ENCODE data around the gene TMEM18. TPM values are rescaled to one million over a fixed set of nuclear protein-coding genes. Genes with fewer than 3 reads are reported as not detected.

TMEM18 gene
- total and polyA plus RNA-seq, 2 experiments from 2014 or later: 15.0 to 41.9 TPM

DNA sequence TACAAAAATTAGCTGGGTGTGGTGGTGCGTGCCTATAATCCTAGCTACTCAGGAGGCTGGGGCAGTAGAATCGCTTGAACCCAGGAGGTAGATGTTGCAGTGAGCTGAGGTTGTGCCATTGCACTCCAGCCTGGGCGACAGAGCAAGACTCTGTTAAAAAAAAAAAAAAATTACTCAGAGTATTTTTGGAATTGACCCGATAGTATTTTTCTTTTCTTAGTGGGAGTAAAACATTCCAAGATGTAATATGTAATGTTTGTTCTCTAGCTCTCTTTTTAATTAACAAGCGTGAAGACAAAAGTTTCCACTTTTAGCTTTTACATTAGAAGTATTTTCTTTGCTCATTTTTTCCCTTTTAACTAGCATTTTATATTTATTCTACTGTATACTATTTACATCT is 12.0 kb upstream of the TMEM18 start:
- H3K27ac Mint-ChIP-seq: no peak overlapping the region

More for the DNA sequence above, 12.0 kb upstream of the TMEM18 start:
- Histone ChIP-seq H4K20me1 (replicated peaks; ENCODE audit: insufficient read depth) (no peaks in the 10 kb centered on the region), H2AFZ (no peak overlapping the region), H3K36me3 (ENCODE audit: insufficient read depth) (no peaks in the 10 kb centered on the region), H3K27me3 (ENCODE audit: insufficient read depth) (no peaks in the 10 kb centered on the region), H3K79me2 (replicated peaks; ENCODE audit: insufficient read depth) (no peaks in the 10 kb centered on the region), H3K4me2 (no peak overlapping the region), H3K9me2 (ENCODE audit: insufficient read depth) (no peaks in the 10 kb centered on the region), H3K27ac (ENCODE audit: low read depth) (no peak overlapping the region), H3K4me3 (no peak overlapping the region), H3F3A (replicated peaks; ENCODE audit: low read depth) (no peaks in the 10 kb centered on the region), H3K4me1 (ENCODE audit: insufficient read depth) (no peaks in the 10 kb centered on the region)
- H3K36me3 Mint-ChIP-seq (ENCODE audit: low read depth): peaks cover 21% of the 10 kb centered on the region
- no peaks in the 10 kb centered on the region for H3K27me3 Mint-ChIP-seq (ENCODE audit: insufficient read depth, low read depth, poor library complexity)
- DNase-seq (ENCODE audit: low spot score) (no peak), ATAC-seq (no peak)
- peaks cover 30% of the 10 kb centered on the region for H3K9me3 Mint-ChIP-seq
- TF ChIP-seq, protein P1, sequence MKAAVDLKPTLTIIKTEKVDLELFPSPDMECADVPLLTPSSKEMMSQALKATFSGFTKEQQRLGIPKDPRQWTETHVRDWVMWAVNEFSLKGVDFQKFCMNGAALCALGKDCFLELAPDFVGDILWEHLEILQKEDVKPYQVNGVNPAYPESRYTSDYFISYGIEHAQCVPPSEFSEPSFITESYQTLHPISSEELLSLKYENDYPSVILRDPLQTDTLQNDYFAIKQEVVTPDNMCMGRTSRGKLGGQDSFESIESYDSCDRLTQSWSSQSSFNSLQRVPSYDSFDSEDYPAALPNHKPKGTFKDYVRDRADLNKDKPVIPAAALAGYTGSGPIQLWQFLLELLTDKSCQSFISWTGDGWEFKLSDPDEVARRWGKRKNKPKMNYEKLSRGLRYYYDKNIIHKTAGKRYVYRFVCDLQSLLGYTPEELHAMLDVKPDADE (IDR thresholded peaks at IDR 0.05): no peak
- TF ChIP-seq, protein P2, sequence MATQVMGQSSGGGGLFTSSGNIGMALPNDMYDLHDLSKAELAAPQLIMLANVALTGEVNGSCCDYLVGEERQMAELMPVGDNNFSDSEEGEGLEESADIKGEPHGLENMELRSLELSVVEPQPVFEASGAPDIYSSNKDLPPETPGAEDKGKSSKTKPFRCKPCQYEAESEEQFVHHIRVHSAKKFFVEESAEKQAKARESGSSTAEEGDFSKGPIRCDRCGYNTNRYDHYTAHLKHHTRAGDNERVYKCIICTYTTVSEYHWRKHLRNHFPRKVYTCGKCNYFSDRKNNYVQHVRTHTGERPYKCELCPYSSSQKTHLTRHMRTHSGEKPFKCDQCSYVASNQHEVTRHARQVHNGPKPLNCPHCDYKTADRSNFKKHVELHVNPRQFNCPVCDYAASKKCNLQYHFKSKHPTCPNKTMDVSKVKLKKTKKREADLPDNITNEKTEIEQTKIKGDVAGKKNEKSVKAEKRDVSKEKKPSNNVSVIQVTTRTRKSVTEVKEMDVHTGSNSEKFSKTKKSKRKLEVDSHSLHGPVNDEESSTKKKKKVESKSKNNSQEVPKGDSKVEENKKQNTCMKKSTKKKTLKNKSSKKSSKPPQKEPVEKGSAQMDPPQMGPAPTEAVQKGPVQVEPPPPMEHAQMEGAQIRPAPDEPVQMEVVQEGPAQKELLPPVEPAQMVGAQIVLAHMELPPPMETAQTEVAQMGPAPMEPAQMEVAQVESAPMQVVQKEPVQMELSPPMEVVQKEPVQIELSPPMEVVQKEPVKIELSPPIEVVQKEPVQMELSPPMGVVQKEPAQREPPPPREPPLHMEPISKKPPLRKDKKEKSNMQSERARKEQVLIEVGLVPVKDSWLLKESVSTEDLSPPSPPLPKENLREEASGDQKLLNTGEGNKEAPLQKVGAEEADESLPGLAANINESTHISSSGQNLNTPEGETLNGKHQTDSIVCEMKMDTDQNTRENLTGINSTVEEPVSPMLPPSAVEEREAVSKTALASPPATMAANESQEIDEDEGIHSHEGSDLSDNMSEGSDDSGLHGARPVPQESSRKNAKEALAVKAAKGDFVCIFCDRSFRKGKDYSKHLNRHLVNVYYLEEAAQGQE (IDR thresholded peaks at IDR 0.05; ENCODE audit: unreplicated experiment): no peak
- TF ChIP-seq NANOG (IDR thresholded peaks at IDR 0.05; ENCODE audit: borderline replicate concordance) (no peak), EZH2phosphoT487 (IDR thresholded peaks at IDR 0.05; ENCODE audit: unreplicated experiment) (no peak), CREB1 (CRISPR knock-in tag; IDR thresholded peaks at IDR 0.05; ENCODE audit: low read depth) (no peak), EZH2 (IDR thresholded peaks at IDR 0.05; ENCODE audit: low read depth, unreplicated experiment) (no peak), ZNF114 (CRISPR knock-in tag; IDR thresholded peaks at IDR 0.05) (no peak), ZNF331 (CRISPR knock-in tag; IDR thresholded peaks at IDR 0.05; ENCODE audit: low read depth) (no peak), STAT1 (IDR thresholded peaks at IDR 0.05; ENCODE audit: unreplicated experiment) (no peak), POLR2AphosphoS5 (IDR thresholded peaks at IDR 0.05; ENCODE audit: low read depth) (no peak), JUNB (IDR thresholded peaks at IDR 0.05; ENCODE audit: unreplicated experiment) (no peak)
- TF ChIP-seq, protein P3, sequence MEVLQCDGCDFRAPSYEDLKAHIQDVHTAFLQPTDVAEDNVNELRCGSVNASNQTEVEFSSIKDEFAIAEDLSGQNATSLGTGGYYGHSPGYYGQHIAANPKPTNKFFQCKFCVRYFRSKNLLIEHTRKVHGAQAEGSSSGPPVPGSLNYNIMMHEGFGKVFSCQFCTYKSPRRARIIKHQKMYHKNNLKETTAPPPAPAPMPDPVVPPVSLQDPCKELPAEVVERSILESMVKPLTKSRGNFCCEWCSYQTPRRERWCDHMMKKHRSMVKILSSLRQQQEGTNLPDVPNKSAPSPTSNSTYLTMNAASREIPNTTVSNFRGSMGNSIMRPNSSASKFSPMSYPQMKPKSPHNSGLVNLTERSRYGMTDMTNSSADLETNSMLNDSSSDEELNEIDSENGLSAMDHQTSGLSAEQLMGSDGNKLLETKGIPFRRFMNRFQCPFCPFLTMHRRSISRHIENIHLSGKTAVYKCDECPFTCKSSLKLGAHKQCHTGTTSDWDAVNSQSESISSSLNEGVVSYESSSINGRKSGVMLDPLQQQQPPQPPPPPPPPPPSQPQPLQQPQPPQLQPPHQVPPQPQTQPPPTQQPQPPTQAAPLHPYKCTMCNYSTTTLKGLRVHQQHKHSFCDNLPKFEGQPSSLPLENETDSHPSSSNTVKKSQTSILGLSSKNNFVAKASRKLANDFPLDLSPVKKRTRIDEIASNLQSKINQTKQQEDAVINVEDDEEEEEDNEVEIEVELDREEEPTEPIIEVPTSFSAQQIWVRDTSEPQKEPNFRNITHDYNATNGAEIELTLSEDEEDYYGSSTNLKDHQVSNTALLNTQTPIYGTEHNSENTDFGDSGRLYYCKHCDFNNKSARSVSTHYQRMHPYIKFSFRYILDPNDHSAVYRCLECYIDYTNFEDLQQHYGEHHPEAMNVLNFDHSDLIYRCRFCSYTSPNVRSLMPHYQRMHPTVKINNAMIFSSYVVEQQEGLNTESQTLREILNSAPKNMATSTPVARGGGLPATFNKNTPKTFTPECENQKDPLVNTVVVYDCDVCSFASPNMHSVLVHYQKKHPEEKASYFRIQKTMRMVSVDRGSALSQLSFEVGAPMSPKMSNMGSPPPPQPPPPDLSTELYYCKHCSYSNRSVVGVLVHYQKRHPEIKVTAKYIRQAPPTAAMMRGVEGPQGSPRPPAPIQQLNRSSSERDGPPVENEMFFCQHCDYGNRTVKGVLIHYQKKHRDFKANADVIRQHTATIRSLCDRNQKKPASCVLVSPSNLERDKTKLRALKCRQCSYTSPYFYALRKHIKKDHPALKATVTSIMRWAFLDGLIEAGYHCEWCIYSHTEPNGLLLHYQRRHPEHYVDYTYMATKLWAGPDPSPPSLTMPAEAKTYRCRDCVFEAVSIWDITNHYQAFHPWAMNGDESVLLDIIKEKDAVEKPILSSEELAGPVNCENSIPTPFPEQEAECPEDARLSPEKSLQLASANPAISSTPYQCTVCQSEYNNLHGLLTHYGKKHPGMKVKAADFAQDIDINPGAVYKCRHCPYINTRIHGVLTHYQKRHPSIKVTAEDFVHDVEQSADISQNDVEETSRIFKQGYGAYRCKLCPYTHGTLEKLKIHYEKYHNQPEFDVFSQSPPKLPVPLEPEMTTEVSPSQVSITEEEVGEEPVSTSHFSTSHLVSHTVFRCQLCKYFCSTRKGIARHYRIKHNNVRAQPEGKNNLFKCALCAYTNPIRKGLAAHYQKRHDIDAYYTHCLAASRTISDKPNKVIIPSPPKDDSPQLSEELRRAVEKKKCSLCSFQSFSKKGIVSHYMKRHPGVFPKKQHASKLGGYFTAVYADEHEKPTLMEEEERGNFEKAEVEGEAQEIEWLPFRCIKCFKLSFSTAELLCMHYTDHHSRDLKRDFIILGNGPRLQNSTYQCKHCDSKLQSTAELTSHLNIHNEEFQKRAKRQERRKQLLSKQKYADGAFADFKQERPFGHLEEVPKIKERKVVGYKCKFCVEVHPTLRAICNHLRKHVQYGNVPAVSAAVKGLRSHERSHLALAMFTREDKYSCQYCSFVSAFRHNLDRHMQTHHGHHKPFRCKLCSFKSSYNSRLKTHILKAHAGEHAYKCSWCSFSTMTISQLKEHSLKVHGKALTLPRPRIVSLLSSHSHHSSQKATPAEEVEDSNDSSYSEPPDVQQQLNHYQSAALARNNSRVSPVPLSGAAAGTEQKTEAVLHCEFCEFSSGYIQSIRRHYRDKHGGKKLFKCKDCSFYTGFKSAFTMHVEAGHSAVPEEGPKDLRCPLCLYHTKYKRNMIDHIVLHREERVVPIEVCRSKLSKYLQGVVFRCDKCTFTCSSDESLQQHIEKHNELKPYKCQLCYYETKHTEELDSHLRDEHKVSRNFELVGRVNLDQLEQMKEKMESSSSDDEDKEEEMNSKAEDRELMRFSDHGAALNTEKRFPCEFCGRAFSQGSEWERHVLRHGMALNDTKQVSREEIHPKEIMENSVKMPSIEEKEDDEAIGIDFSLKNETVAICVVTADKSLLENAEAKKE (CRISPR knock-in tag; IDR thresholded peaks at IDR 0.05): no peak
- TF ChIP-seq, protein P4, sequence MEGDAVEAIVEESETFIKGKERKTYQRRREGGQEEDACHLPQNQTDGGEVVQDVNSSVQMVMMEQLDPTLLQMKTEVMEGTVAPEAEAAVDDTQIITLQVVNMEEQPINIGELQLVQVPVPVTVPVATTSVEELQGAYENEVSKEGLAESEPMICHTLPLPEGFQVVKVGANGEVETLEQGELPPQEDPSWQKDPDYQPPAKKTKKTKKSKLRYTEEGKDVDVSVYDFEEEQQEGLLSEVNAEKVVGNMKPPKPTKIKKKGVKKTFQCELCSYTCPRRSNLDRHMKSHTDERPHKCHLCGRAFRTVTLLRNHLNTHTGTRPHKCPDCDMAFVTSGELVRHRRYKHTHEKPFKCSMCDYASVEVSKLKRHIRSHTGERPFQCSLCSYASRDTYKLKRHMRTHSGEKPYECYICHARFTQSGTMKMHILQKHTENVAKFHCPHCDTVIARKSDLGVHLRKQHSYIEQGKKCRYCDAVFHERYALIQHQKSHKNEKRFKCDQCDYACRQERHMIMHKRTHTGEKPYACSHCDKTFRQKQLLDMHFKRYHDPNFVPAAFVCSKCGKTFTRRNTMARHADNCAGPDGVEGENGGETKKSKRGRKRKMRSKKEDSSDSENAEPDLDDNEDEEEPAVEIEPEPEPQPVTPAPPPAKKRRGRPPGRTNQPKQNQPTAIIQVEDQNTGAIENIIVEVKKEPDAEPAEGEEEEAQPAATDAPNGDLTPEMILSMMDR (conservative IDR thresholded peaks at IDR 0.05; ENCODE audit: low read depth in 2 of 2): no peak
- H3K4me3 Mint-ChIP-seq: no peak overlapping the region
- H3K4me1 Mint-ChIP-seq: no peaks in the 10 kb centered on the region
